HepG2 (cell line): Measurements from ENCODE around the gene FBXO4. TPM values are rescaled to one million over a fixed set of nuclear protein-coding genes. Genes with fewer than 3 reads are reported as not detected.

Experiments used
- ATAC-seq: fragments of 200-7000 bp; cut with Tn5 transposase; 3 replicates; pipeline ENCODE4 v1.9.1; 2020; ENCODE audit warnings: mild to moderate bottlenecking, moderate library complexity
- BruUV-seq: library from RNA; stranded (reverse); fragments of 400-500 nt; replicated peaks from 2 replicates; lab custom pipeline; 2021; lab: Mats Ljungman, UMichigan
- CTCF ChIA-PET: fragments of 300-600 bp; formaldehyde crosslinking; extraction: SDS; loops from one replicate; lab custom pipeline; 2021; ENCODE audit warnings: low total read pairs, inconsistent platforms, low intra/inter-chr PET ratio; lab: Yijun Ruan, JAX
- POLR2A ChIA-PET: fragments of 350-600 bp; sonication (Branson Sonifier 250); formaldehyde crosslinking; loops from one replicate; lab custom pipeline; 2020; ENCODE audit warnings: antibody characterized with exemption, inconsistent platforms; lab: Yijun Ruan, JAX
- DNase-seq: peaks from one replicate; pipeline ENCODE4 v3.0.0-alpha.2; 2015; ENCODE audit warnings: low spot score
- FAIRE-seq: peaks from 3 replicates; lab custom pipeline; 2011; peaks lifted over from hg19 to GRCh38; lab: Jason Lieb, UNC
- H2AFZ ChIP-seq: one replicate; pipeline ENCODE4 v1.6.1; 2011; ENCODE audit warnings: low read length, inconsistent platforms
- H3K27ac ChIP-seq: fragments of 300-600 bp; 3 replicates; pipeline ENCODE4 v1.8.0; 2011; ENCODE audit warnings: mixed run types, mild to moderate bottlenecking, mixed read lengths, low read length, inconsistent platforms; ENCODE audit not compliant: insufficient read depth; ENCODE audit errors: extremely low read length
- H3K27me3 ChIP-seq, 2 experiments: fragments of 200-600 bp in 1 of 2; 2 replicates in 1 of 2; 3 replicates in 1 of 2; pipeline versions ENCODE4 v1.6.0 to v1.8.0; 2011; ENCODE audit warnings: low read length in 2 of 2, mild to moderate bottlenecking in 2 of 2, moderate library complexity in 2 of 2, inconsistent platforms in 1 of 2; ENCODE audit not compliant: insufficient read depth in 2 of 2, control insufficient read depth in 1 of 2
- H3K36me3 ChIP-seq, 2 experiments: fragments of 200-600 bp in 1 of 2; replicated peaks in 1 of 2; 2 replicates in 1 of 2; 3 replicates in 1 of 2; pipeline versions ENCODE4 v1.5.1 to v1.8.0; 2011; ENCODE audit warnings: low read length in 2 of 2, inconsistent platforms in 1 of 2; ENCODE audit not compliant: insufficient read depth in 2 of 2, control insufficient read depth in 1 of 2
- H3K4me1 ChIP-seq: 2 replicates; pipeline ENCODE4 v1.5.1; 2012; ENCODE audit warnings: low read length, inconsistent platforms; ENCODE audit not compliant: insufficient read depth
- H3K4me2 ChIP-seq: 2 replicates; pipeline ENCODE4 v1.6.0; 2011; ENCODE audit warnings: low read depth, low read length, inconsistent platforms
- H3K4me3 ChIP-seq, 3 experiments: fragments of 200-600 bp in 1 of 3; sonication (generic), shearing (Covaris generic) in 1 of 3; replicated peaks in 1 of 3; 2 replicates each; pipeline ENCODE4 v1.5.1; 2011 to 2016; ENCODE audit warnings: low read length in 3 of 3, inconsistent platforms in 2 of 3, low read depth in 2 of 3, mild to moderate bottlenecking in 2 of 3, control low read depth in 1 of 3, mixed read lengths in 1 of 3; ENCODE audit not compliant: insufficient read depth in 1 of 3
- H3K79me2 ChIP-seq: one replicate; pipeline ENCODE4 v1.6.1; 2011; ENCODE audit warnings: low read length, inconsistent platforms; ENCODE audit not compliant: insufficient read depth
- H3K9ac ChIP-seq: 2 replicates; pipeline ENCODE4 v1.6.0; 2011; ENCODE audit warnings: mild to moderate bottlenecking, low read depth, low read length, inconsistent platforms; ENCODE audit not compliant: insufficient read depth
- H3K9me3 ChIP-seq: 2 replicates; pipeline ENCODE4 v1.5.1; 2012; ENCODE audit warnings: mild to moderate bottlenecking, low read length
- H4K20me1 ChIP-seq: 2 replicates; pipeline ENCODE4 v1.6.0; 2011; ENCODE audit warnings: inconsistent platforms, mild to moderate bottlenecking, low read length, moderate library complexity; ENCODE audit not compliant: insufficient read depth
- GABPB1 ChIP-seq: IDR thresholded peaks from 2 replicates; pipeline ENCODE4 v1.6.1; 2016; ENCODE audit warnings: mild to moderate bottlenecking, missing genetic modification reagents, moderate library complexity, missing compliant biosample characterization
- HNF4A ChIP-seq: sonication (generic); formaldehyde crosslinking; IDR thresholded peaks from 2 replicates; pipeline ENCODE4 v1.4.0; 2020; ENCODE audit warnings: missing genetic modification reagents
- HOXA3 ChIP-seq: sonication (generic); formaldehyde crosslinking; IDR thresholded peaks from 2 replicates; pipeline ENCODE4 v1.5.0; 2020; ENCODE audit warnings: missing genetic modification reagents
- HOXD1 ChIP-seq: sonication (generic); formaldehyde crosslinking; IDR thresholded peaks from 2 replicates; pipeline ENCODE4 v1.5.0; 2020; ENCODE audit warnings: missing genetic modification reagents
- JDP2 ChIP-seq: sonication (generic); formaldehyde crosslinking; IDR thresholded peaks from 2 replicates; pipeline ENCODE4 v1.8.1; 2022; ENCODE audit warnings: missing genetic modification reagents, borderline replicate concordance
- MAFG ChIP-seq: sonication (generic); formaldehyde crosslinking; IDR thresholded peaks from 2 replicates; pipeline ENCODE4 v1.5.1; 2020; ENCODE audit warnings: mild to moderate bottlenecking, missing genetic modification reagents
- MIER3 ChIP-seq: IDR thresholded peaks from 2 replicates; pipeline ENCODE4 v1.6.1; 2016; ENCODE audit warnings: missing compliant biosample characterization, borderline replicate concordance
- TOPORS ChIP-seq: sonication (generic); formaldehyde crosslinking; IDR thresholded peaks from 2 replicates; pipeline ENCODE4 v1.8.0; 2023; ENCODE audit warnings: mild to moderate bottlenecking, missing genetic modification reagents
- TP53 ChIP-seq: sonication (generic); formaldehyde crosslinking; conservative IDR thresholded peaks from 2 replicates; pipeline ENCODE4 v1.4.0; 2020; ENCODE audit warnings: missing genetic modification reagents
- WGBS: methylation state at CpG from one replicate; pipeline ENCODE4 v1.1.6; 2017; ENCODE audit warnings: low lambda C conversion rate; 5-methylcytosine and 5-hydroxymethylcytosine counted together
- in situ Hi-C: cut with HindIII; loops from 2 replicates; pipeline ENCODE4 v1.10.0; 2017; ENCODE audit warnings: low pct_unique_long_range_greater_than_20kb; ENCODE audit not compliant: extremely low pct_ligation_motif_present
- intact Hi-C: fragments of 100-400 bp; cut with micrococcal nuclease; formaldehyde crosslinking; loops from one replicate; pipeline ENCODE4 v1.10.0; 2022; ENCODE audit not compliant: unreplicated experiment
- polyA plus RNA-seq, 8 experiments: library from polyadenylated mRNA; depleted of rRNA in 3 of 8; stranded (reverse) in 7 of 8; unstranded in 1 of 8; fragments of >200 nt; fragmentation: Illumina TruSeq in 4 of 8; extraction: Trizol in 4 of 8; gene quantifications; 2 replicates each; pipeline versions ENCODE4 v1.2.1 to v1.2.3, GENCODE V29; 2011 to 2016; ENCODE audit warnings: low read depth in 4 of 8, missing spikeins in 1 of 8, mixed read lengths in 1 of 8; ENCODE audit not compliant: insufficient read depth in 1 of 8
- total RNA-seq, 5 experiments: library from RNA; depleted of rRNA; stranded (reverse); fragments of >200 nt; fragmentation: Illumina TruSeq; extraction: Trizol; gene quantifications; 2 replicates each; pipeline ENCODE4 v1.2.3, GENCODE V29; 2016; ENCODE audit warnings: low read depth in 1 of 5
- TF ChIP-seq, protein P1 (sequence below): sonication (generic); formaldehyde crosslinking; IDR thresholded peaks from 2 replicates; pipeline ENCODE4 v1.5.0; 2020; ENCODE audit warnings: mild to moderate bottlenecking, missing genetic modification reagents
- TF ChIP-seq, protein P2 (sequence below): IDR thresholded peaks from 2 replicates; pipeline ENCODE4 v1.6.1; 2018; ENCODE audit warnings: missing genetic modification reagents, mild to moderate bottlenecking, missing compliant biosample characterization
- TF ChIP-seq, protein P3 (sequence below): sonication (generic); formaldehyde crosslinking; IDR thresholded peaks from 2 replicates; pipeline ENCODE4 v1.5.0; 2020; ENCODE audit warnings: missing genetic modification reagents
- TF ChIP-seq, protein P4 (sequence below): sonication (generic); formaldehyde crosslinking; IDR thresholded peaks from 2 replicates; pipeline ENCODE4 v1.5.0; 2020; ENCODE audit warnings: missing genetic modification reagents

FBXO4 gene
- total and polyA plus RNA-seq, 2 of the 13 experiments (the other 11 are each of a cell fraction or from before 2014, with no cell fraction given): 5.2 to 16.4 TPM

DNA sequence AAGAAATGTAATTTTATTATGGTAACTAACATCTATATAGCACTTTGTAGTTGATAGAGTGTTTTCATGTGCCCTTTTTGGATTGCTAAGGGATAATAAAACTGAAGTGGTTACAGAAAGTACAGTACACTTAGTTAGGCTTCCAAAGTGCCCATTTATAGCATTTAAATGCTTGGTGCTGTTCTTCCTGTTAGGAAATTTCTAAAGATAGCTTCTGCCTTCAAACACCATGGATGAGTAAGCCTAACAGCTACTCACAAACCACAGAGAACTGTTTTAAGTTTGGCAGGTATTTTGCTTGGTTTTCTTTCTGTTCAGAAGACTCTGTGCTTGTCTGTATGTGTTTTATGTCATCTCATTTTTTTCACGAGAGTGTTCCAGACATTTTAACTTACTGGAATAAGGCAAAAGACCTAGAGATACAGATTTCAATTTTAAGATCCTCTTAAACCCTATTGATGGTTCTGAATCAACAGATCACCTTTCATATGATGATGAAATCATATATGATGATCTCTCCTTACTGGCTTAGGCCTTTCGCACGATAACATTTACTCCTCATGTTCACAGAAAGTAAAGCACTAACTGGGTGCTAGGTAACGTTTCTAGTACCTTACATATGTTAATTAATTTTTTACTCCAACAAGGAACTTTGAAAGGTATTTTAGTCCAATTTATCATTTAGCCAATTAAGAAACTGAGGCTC lies 16.6 kb upstream of the FBXO4 start:
- Histone ChIP-seq H4K20me1 (no peaks in the 10 kb centered on the region), H2AFZ (no peak overlapping the region), H3K4me3 (no peak overlapping the region), H3K79me2 (peaks cover 28% of the 10 kb centered on the region), H3K36me3 (peaks cover 7 to 55% of the 10 kb centered on the region in 2 experiments), H3K9me3 (no peaks in the 10 kb centered on the region), H3K4me1 (peaks cover 23% of the 10 kb centered on the region), H3K27me3 (no peaks in the 10 kb centered on the region; a peak in 1 of 5 replicates), H3K9ac (no peak overlapping the region), H3K27ac (no peak overlapping the region), H3K4me2 (no peak overlapping the region)
- ChIA-PET POLR2A (no interaction called here), CTCF (no interaction called here)
- no peak for DNase-seq
- BruUV-seq: no TSS peak
- intact Hi-C loops (no loop called here), in situ Hi-C loops (no loop called here)
- TF ChIP-seq, protein P1, sequence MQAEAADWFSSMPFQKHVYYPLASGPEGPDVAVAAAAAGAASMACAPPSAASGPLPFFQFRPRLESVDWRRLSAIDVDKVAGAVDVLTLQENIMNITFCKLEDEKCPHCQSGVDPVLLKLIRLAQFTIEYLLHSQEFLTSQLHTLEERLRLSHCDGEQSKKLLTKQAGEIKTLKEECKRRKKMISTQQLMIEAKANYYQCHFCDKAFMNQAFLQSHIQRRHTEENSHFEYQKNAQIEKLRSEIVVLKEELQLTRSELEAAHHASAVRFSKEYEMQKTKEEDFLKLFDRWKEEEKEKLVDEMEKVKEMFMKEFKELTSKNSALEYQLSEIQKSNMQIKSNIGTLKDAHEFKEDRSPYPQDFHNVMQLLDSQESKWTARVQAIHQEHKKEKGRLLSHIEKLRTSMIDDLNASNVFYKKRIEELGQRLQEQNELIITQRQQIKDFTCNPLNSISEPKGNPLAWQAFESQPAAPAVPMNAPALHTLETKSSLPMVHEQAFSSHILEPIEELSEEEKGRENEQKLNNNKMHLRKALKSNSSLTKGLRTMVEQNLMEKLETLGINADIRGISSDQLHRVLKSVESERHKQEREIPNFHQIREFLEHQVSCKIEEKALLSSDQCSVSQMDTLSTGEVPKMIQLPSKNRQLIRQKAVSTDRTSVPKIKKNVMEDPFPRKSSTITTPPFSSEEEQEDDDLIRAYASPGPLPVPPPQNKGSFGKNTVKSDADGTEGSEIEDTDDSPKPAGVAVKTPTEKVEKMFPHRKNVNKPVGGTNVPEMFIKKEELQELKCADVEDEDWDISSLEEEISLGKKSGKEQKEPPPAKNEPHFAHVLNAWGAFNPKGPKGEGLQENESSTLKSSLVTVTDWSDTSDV (CRISPR knock-in tag): no peak
- TF ChIP-seq TP53 (CRISPR knock-in tag): no peak
- TF ChIP-seq HOXA3 (CRISPR knock-in tag): no peak
- TF ChIP-seq HOXD1 (CRISPR knock-in tag): no peak
- no peak for TF ChIP-seq MIER3 (CRISPR knock-in tag)
- no peak for TF ChIP-seq GABPB1
- no peak for TF ChIP-seq JDP2 (CRISPR knock-in tag)
- TF ChIP-seq TOPORS (CRISPR knock-in tag): no peak
- no peak for TF ChIP-seq MAFG
- TF ChIP-seq, protein P2, sequence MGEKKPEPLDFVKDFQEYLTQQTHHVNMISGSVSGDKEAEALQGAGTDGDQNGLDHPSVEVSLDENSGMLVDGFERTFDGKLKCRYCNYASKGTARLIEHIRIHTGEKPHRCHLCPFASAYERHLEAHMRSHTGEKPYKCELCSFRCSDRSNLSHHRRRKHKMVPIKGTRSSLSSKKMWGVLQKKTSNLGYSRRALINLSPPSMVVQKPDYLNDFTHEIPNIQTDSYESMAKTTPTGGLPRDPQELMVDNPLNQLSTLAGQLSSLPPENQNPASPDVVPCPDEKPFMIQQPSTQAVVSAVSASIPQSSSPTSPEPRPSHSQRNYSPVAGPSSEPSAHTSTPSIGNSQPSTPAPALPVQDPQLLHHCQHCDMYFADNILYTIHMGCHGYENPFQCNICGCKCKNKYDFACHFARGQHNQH (CRISPR knock-in tag): no peak
- TF ChIP-seq HNF4A (CRISPR knock-in tag): no peak
- TF ChIP-seq, protein P3, sequence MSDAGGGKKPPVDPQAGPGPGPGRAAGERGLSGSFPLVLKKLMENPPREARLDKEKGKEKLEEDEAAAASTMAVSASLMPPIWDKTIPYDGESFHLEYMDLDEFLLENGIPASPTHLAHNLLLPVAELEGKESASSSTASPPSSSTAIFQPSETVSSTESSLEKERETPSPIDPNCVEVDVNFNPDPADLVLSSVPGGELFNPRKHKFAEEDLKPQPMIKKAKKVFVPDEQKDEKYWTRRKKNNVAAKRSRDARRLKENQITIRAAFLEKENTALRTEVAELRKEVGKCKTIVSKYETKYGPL (CRISPR knock-in tag): no peak
- TF ChIP-seq, protein P4, sequence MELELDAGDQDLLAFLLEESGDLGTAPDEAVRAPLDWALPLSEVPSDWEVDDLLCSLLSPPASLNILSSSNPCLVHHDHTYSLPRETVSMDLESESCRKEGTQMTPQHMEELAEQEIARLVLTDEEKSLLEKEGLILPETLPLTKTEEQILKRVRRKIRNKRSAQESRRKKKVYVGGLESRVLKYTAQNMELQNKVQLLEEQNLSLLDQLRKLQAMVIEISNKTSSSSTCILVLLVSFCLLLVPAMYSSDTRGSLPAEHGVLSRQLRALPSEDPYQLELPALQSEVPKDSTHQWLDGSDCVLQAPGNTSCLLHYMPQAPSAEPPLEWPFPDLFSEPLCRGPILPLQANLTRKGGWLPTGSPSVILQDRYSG (CRISPR knock-in tag): no peak
- WGBS: 95% methylated on average over 4 of the region's 4 CpGs
- no peak for FAIRE-seq
- no peak for ATAC-seq
